Suprapubic skin (tissue), 4 donors: ENCODE results near the gene SPPL2A.

ENCODE experiments used
- EP300 ChIP-seq: sonication (generic); formaldehyde crosslinking; IDR thresholded peaks from one replicate; pipeline ENCODE4 v1.6.1; 2017; ENCODE audit warnings: antibody characterized with exemption
- POLR2A ChIP-seq, 2 donors: fragments of 450-650 bp; IDR thresholded peaks; one replicate each; pipeline ENCODE4 v1.6.1; 2017; ENCODE audit warnings: antibody characterized with exemption in 2 of 2, mild to moderate bottlenecking in 2 of 2, moderate library complexity in 2 of 2
- POLR2AphosphoS5 ChIP-seq, 3 donors: sonication (generic); formaldehyde crosslinking; IDR thresholded peaks; one replicate each; pipeline ENCODE4 v1.6.1; 2017; ENCODE audit warnings: antibody characterized with exemption in 3 of 3
- TF ChIP-seq, protein P1 (sequence below), 2 donors: fragments of 200-600 bp in 1 of 2; fragments of 450-650 bp in 1 of 2; sonication (generic) in 1 of 2; IDR thresholded peaks; one replicate each; pipeline ENCODE4 v1.5.1; 2016 to 2019; ENCODE audit warnings: antibody characterized with exemption in 2 of 2, mild to moderate bottlenecking in 1 of 2, moderate library complexity in 1 of 2

DNA sequence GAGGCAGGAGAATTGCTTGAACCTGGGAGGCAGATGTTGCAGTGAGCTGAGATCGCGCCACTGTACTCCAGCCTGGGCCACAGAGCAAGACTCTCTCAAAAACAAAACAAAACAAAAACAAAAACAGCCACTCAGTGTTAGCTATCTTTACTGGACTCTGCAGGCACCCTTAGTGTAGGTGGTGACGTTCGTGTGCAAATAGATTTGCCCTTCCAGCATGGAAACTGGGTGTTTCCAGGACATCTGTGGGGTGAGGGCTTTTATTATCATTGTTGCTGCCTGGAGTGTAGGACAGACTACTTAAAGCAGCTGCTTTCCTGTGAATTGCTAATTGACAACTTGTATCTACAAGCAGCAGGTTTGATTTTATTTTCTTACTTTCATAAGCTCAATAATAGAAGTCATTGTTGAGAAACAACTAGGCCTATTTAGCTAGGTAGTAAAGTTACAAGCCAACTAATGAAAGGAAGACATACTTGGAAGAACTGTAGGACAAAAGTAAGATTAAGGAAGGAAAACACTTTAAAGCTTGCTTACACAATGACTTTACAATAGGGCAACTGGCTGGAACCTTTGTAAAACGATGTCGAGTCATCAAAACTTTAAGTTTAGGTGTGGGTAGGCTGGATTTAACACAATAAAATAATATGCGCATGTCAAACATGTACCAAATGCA, 25.4 kb upstream of the SPPL2A start:
- TF ChIP-seq, protein P1, sequence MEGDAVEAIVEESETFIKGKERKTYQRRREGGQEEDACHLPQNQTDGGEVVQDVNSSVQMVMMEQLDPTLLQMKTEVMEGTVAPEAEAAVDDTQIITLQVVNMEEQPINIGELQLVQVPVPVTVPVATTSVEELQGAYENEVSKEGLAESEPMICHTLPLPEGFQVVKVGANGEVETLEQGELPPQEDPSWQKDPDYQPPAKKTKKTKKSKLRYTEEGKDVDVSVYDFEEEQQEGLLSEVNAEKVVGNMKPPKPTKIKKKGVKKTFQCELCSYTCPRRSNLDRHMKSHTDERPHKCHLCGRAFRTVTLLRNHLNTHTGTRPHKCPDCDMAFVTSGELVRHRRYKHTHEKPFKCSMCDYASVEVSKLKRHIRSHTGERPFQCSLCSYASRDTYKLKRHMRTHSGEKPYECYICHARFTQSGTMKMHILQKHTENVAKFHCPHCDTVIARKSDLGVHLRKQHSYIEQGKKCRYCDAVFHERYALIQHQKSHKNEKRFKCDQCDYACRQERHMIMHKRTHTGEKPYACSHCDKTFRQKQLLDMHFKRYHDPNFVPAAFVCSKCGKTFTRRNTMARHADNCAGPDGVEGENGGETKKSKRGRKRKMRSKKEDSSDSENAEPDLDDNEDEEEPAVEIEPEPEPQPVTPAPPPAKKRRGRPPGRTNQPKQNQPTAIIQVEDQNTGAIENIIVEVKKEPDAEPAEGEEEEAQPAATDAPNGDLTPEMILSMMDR (IDR thresholded peaks at IDR 0.05) = no peak
- TF ChIP-seq EP300 (no peak), POLR2A (IDR thresholded peaks at IDR 0.05) (no peak), POLR2AphosphoS5 (IDR thresholded peaks at IDR 0.05) (no peak)
